ENCODE results near the gene CD38.

CD38 gene

DNA sequence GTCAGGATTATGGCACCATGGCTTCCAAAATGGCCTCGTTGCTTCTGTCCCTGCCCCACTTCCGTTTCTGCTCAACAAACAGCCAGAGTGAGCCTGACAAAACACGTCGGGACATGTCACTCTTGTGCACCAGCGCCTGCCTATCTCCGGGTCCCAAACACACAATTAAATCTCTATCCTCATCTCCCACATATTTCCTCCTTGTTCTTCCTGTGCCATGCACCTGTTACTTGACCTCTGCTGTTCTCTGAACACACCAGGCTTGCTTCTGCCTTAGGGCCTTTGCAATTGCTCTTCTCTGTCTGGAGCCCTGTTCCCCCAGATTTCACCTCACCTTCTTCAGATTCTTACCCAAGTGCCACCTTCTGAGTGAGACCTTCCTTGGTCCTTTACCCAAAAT lies 12.7 kb upstream of the CD38 start:
- no peak for DNase-seq

DNA sequence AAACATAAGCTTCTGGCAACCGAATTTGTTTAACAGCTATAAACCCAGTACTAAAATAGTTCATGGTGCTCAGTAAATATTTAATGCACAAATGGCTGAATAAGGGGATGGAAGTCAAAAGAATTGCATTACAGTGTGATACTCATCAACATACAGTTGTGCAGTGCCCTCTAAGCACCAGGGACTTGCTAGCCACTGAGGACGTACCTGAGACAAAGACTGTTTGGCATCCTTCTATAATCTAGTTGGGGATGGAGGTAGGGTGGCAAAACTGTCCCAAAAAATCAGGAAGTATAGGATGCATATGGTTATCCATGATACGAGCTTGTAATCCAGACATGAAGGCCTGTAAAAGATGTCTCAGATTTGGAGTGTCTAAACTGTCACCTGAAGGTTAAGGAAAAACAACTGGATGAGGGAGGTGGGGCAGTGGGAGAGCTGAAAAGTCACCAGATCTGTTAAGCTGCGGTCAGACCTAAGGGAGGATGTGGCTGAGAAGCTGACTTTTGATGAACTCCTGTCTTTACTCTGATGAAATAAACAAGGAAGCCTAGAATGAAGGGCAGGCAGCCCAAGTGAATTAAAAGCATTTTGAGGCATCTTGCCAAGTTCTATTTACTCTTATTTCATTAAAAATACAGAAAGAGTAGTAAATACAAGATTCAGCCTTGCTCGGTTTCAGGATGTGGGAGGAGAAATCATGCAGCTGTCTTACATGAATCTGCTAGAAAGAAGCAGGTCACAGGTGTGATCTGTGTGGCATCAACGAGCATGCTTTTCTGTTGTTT lies 12.0 kb upstream of the CD38 start:
- no peak for DNase-seq

DNA sequence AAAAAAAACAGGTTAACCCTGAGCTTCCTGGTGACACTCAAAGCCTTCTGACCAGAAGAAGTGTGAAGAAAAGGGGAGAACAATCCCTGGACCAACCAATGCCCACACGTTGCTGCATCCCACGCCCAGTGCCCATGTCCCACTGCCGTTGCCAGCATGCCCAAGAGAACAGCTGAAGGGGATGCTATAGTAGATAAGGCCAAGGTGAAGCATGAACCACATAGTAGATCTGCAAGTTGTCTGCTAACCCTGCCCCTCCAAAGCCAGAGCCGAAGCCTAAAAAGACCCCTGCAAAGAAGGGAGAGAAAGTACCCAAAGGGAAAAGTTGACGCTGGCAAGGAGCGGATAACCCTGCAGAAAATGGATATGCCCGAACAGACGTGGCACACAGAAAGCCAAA lies 11.3 kb upstream of the CD38 start:
- DNase-seq = no peak

DNA sequence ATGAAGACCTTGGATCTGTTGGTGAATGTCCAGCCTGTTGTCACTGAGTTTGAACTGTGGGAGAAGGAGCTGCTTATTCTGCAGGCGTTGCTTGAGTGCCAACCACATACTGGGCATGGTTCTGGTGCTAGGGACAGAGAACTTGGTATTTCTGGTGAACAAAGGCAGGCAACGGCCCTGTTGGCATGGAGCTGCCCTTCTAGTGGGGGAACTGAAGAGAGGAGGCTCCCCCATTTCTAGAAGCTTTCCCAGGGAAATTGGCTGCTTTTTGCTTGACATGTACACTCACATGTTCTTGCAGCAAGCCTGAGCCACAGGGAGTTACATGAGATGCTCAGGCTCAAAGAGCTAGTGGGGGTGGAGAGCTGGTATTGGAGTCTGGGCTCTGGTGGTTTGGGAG lies 8.9 kb upstream of the CD38 start:
- no peak for DNase-seq

DNA sequence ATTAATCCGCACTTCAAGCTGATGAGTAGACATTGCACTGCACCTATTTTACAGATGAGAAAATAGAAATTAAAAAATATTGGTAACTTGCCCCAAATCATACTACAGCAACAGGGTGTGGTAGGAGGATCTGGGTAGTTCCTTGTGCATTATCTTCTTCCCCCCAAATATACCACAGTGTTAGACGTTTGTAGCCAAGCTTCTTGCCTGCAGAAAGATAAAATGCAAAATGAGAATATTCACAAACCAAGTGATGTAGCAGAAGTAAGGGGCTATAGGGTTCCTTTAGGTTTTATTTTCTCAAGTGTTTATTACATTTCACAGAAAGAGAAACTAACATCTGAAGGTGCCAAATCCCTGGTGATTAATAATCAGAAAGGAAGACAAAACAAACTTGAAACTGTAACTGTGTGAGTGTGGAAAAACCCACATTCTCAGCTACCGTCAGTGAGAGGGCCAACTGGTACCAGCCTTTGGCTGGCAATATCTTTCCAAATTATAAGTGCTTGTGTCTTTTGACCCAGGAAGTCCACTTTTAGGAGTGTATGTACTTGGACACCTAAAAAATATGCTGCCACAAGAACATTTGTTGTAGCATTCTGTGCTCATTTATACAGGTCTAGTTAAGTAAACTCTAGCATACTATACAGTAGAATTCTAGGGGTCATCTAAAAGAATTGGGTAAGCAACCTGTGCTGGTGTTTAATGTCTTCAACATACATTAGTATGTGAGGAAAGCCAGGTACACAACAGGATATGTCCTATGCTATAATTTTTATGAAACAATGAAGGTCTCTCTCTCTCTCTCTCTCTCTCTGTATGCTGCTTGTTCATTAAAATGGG lies 6.7 kb upstream of the CD38 start:
- no peak for DNase-seq

DNA sequence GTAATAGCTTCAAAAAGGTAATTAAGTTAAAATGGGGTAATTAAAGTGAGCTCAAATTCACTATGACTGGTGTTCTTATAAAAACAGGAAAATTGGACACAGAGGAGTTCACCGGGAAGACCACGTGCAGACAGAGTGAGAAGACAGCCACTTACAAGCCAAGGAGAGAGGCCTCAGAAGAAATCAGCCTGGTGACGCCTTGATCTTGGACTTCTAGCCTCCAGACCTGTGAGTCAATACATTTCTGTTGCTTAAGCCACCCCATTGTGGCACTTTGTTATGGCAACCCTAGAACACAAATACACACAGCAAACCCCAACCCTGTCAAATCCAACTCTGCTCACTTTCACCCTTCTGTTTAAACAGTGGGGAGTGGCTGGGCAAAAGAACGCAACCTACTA lies 4.1 kb upstream of the CD38 start:
- no peak for DNase-seq

DNA sequence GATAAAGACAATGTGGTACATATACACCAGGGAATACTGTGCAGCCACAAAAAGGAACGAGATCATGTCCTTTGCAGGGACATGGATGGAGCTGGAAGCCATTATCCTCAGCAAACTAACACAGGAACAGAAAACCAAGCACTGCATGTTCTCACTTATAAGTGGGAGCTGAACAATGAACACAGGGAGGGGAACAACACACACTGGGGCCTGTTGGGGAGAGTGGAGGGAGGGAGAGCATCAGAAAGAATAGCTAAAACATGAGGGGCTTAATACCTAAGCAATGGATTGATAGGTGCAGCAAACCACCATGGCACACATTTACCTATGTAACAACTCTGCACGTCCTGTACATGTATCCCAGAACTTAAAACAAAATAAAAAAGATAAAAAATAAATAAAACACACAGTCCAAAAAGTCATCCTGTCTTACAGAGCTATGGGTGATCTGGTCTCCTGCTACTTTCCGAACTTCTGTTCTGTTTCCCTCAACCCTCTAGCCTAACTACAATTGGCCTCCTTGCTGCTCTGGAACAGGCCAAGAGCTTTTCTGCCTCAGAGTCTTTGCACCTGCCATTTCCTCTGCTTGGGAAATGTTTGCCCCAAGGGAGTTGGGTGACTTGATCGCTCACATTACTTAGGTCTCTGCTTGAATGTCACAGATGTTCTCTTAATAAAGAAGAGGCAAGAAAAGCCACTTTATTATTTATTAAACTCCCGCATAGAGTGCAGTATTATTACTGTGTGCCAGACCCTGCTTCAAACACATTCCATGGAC lies 1.1 kb upstream of the CD38 start:
- DNase-seq = no peak

DNA sequence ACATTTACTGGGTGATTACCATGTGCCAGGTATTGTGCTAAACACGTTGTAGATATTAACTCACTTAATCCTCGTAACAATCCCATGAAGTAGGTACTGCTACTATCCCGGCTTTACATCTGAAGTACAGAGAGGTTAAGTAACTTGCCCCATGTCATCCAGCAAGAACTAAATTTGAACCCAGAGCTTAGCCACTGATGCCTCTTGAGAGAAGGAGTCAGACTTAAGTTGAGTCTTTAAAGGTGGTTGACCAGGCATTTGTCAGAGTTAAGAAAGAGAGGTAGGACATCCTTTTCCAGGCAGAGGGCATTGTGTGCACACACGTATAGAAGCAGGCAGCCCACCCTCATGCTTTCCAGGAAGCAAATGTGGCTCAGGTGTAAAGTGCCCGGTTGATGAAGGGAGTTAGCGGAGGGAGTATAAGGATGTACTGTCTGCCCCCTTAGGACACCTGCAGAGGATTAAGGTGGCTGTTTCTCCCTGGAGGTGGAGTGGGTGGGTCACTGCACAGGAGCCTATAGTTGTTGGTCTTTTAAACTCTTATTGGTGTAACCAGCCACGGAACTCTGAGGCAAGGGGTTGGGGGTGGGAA lies 335 bp upstream of the CD38 start:
- DNase-seq = no peak

DNA sequence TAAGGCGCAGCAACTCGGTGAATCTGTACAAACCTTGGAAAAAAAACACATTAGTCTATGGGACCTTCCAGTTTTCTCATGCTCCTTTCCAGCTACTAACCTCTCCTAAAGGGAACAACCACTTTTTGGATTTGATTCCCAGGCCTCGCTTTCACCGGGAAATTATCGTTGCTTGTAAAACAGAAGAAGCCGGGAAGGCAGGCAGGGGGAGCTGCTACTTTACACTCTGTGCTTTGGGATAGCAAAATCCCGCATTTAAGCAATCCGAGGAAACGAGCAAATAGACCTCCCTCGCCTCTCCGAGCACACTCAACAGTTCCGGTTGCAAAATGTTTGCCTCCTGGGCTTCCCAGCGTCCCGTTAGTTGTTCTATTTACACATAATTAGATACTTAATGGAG lies 1.2 kb downstream of the CD38 start:
- no peak for DNase-seq

DNA sequence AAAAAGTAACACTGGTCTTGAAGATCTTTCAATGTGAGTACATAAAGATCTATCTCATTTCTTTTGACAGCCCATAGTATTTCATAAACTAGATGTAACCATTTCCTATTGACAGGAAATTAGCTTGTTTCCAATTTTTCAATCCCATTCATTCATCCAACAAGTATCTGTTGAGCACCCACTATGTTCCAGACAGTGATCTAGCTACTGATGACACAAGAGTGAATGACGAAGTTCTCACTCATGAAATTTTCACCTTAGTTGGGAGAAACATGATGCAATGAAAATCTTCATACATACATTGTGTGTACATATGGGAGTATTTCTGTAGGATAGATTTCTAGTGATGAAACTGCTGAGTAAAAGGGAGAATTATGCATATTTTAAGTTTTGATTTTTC lies 1.7 kb downstream of the CD38 start:
- no peak for DNase-seq

DNA sequence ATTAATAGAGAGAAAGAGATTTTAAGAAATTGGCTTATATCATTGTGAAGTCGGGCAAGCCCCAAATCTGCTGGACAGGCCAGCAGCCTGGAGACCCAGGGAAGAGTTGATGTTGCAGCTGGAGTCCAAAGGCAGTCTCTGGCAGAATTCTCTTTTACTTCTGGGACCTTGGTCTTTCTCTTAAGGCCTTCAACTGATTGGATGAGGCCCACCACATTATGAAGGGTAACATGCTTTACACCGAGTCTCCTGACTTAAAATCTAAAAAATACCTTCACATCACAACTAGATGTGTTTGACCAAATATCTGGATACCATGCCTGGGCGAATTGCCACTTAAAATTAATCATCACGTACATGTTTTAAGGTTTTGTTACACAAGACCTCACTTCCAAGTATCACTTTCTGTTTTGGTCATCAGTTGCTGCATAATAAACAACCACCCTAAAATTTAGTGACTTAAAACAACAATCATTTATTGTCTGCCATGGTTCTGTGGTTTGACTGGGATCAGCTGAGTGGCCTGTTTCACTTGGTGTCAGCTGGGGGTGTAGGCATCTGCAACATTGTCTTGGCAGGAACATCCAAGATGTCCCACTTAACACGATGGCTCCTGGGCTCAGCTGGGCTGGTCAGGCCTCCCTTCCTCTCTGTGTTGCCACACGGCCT lies 3.4 kb downstream of the CD38 start:
- DNase-seq = no peak

DNA sequence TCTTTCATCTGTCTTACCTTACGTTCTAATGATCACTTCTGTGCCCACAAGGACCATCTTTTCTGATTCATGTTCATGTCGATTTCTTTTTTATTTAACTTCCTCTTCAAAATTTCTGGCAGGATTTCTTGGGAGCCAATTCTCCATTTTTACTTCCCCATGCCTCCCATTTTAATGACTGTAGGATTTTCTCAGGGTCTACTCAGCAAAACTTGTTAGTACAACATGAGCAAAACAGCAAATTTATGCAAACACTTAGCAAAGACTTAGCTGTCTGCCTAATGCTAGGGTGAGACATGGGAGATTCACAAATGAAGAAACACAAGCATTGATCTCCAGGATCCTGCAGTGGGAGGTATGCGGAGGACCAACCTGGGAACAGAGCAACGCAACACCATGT lies 5.5 kb downstream of the CD38 start:
- no peak for DNase-seq

DNA sequence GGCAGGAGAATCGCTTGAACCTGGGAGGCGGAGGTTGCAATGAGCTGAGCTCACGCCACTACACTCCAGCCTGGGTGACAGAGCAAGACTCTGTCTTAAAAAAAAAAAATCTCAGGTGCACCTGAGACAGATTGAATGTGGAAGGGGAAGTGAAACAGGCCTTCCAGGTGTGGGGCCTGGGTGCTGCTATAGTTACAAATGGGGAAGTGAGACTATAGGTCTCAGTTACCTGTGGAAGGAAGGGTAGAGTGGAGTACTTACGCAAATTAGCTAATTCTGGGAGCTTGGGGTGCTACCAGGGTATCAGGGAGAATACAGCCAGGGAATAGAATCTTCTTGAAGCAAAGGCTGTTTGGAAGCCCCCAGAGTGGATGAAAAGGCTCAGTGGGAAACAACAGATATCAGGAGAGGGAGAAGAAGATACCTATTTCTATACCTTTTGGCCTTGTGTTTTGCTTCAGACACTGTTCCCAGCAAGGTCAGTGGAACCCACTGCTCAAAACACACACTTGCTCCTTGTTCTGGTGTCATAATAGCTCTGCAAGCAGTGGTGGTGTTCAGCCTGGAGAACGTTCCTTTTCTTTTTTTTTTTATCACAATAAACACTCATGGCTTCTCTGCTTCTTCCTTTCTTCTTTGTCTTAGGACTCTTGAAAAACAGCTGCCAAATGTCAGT lies 7.0 kb downstream of the CD38 start:
- DNase-seq = no peak

DNA sequence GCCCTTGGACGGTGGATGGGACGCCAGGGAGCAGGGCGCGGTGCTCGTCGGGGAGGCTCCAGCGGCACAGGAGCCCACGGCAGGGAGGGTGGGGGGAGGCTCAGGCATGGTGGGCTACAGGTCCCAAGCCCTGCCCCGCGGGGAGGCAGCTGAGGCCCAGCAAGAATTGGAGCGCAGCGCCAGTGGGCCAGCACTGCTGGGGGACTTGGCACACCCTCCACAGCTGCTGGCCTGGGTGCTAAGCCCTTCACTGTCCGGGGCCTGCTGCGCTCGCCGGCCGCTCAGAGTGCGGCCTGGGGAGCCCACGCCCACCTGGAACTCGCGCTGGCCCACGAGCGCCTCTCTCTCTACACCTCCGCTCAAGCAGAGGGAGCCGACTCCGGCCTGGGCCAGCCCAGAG lies 8.6 kb downstream of the CD38 start:
- no peak for DNase-seq

DNA sequence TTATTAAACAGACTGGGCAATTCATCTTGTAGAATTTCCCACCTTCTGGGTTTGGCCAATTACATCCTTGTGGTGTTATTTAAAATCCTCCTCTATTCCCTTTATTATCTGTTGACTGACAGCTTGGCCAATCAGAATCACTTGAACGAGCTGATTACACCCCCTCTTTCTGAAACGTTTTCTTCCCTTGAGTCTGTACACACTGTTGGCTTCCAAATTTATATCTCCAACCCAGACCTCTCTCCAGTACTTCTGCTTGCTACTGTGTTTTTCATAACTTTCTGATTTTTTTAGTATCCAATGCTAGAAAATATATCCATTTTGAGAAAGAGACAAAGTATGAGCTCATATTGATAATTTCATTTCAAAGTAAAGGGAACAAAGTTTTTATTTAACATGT lies 14.8 kb downstream of the CD38 start:
- no peak for DNase-seq

DNA sequence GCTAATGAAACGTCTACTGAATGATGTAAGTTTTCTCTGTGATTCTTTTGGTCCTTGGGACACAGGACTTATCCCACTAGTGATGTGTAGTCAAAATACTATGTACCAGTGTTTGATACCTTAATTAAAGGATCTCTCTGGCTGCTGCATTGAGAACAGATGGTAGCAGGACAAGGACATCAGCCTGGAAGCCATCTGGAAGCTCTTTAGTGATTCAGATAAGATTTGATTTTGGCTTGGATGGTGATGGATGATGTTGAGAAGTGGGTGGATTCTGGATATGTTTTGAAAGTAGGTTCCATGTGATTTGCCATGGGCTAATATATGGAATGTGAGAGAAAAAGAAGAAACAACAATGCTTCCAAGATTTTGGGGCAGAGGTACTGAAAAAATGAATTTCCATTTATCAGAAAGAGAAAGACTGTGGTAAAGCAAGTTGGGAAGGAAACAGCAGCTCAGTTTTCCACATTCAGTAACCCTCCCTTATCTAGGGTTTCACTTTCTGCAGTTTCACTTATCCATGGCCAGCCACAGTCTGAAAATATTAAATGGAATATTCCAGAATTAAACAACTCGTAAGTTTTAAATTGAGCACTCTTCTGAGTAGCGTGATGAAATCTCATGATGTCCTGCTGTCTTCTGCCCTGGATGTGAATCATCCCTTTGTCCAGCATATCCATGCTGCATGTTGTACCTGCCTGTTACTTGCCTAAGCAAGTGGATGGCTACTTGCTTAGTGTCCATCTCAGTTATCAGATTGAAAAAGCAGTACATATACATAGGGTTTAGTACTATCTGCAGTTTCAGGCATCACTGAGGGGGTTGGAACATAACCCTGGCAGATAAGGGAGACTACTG lies 15.6 kb downstream of the CD38 start:
- DNase-seq = no peak

DNA sequence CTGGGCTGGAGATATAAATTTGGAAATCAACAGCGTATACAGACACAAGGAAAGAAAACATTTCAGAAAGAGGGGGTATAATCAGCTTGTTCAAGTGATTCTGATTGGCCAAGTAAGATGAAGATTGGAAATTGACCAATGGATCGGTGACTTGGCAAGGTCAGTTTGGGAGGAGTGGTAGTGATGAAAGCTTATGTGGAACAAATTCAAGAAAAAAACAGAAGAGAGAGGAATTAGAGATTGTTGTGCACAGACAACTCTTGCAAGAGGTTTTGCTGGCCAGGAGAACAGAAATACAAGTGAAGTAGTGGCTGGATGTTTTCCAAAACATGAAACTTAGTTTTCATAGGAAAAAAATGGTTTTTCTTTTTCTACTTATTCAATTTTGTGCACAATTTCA lies 16.3 kb downstream of the CD38 start:
- DNase-seq = no peak

DNA sequence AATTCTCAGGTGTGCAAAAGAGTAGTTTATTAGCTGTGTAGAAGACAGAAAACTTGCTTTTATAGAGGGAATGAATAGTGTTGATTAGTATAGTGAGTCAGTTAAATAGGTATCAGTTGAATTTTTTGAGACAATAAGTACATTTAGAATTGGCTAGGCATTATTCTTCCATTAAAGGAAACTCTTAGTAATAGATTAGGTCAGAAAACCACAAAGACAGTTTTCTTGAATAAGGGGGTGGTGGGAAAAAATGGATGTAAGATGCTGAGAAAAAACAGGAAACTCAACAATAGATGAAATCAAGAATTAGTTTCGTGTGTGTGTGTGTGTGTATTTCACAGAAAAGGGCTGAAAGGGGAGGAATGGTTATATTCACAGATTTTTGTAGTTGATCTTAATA lies 16.8 kb downstream of the CD38 start:
- DNase-seq = no peak

DNA sequence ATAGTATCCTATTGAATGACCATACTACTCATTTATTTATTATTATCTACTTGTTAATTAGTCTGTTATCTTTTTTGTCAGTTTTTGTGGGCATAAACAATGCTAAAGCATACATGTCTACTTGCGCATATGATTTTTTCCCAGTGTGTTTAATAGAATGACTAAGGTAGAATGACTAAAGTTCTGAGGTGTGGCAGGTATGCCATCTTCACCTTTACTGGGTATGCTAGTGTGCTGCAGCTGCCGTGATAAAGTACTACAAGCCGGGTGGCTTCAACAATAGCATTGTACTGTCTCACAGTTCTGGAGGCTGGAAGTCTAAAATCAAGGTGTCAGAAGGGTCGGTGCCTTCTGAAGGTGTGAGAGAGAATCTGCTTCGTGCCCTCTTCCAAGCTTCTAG lies 19.2 kb downstream of the CD38 start:
- DNase-seq = no peak

DNA sequence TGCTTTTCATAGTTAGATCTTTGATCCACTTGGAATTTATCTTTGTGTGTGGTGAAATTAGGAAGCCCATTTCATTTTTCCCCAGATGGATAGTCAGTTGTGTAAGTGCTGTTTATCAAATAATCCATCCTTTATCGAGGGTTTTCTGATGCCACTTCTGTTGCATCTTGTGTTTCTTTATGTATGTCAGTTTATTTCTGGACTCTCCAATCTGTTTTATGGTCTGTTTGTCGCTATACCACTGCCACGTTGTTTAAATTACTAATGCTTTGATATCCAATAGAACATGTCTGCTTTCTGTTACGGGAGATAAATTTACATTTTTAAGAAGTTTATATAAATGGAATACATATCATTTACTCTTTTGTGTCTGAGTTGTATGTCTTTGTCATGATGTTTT lies 21.0 kb downstream of the CD38 start:
- DNase-seq = no peak

DNA sequence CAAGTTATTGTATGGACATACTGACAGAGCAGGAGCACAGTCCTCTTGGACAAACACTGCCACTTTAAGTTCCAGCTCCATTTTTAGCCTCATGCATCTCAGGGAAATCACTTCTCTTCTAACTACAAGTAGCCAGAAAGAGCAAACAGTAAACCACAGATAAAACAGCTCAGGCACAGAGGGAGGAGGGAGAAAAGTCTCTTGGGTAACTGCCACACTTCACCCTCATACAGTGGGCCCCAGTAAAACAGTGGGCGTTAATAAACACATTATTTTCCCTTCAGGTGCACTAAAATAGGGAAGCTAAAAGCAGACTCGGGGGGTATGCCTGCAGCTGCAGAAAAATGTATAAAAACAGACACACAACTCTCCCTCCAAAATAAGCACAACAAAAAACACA lies 21.6 kb downstream of the CD38 start:
- DNase-seq = no peak

Data from DMS79 (cell line).